PC-9 (cell line): ENCODE results near the gene SEMA4A. TPM values are rescaled to one million over a fixed set of nuclear protein-coding genes. Genes with fewer than 3 reads are reported as not detected.
A peak's percentile ranks its signal among the peaks of the same experiment; 100 is the strongest.

ENCODE experiments used
- BruUV-seq: library from RNA; stranded (reverse); fragments of 400-500 nt; replicated peaks from 2 replicates; lab custom pipeline; 2021; lab: Mats Ljungman, UMichigan
- CTCF ChIA-PET: fragments of 300-600 bp; sonication (Branson Sonifier 250); formaldehyde crosslinking; loops from one replicate; lab custom pipeline; 2022; ENCODE audit warnings: antibody characterized with exemption; lab: Charles Lee
- POLR2A ChIA-PET: fragments of 300-600 bp; sonication (Branson Sonifier 250); formaldehyde crosslinking; loops from one replicate; lab custom pipeline; 2022; ENCODE audit warnings: antibody characterized with exemption; ENCODE audit not compliant: unreplicated experiment; lab: Charles Lee
- DNase-seq, 2 experiments: peaks; one replicate each; pipeline versions ENCODE4 v3.0.0 to v3.0.0-alpha.2; 2015 to 2022; ENCODE audit warnings: mixed read lengths in 1 of 2
- H2AFZ ChIP-seq: fragments of 200-600 bp; sonication (generic); 2 replicates; pipeline ENCODE4 v1.8.1; 2017; ENCODE audit warnings: antibody characterized with exemption
- H3F3A ChIP-seq: fragments of 200-600 bp; sonication (generic); 2 replicates; pipeline ENCODE4 v1.8.1; 2017; ENCODE audit warnings: antibody characterized with exemption, mild to moderate bottlenecking, low read depth; ENCODE audit not compliant: insufficient read depth
- H3K27ac ChIP-seq: fragments of 200-600 bp; sonication (generic); 2 replicates; pipeline ENCODE4 v1.6.1; 2016; ENCODE audit warnings: mixed run types
- H3K27me3 ChIP-seq: fragments of 200-600 bp; sonication (generic); 2 replicates; pipeline ENCODE4 v1.6.1; 2016; ENCODE audit warnings: low read depth, mixed run types; ENCODE audit not compliant: insufficient read depth
- H3K36me3 ChIP-seq: fragments of 200-600 bp; sonication (generic); 2 replicates; pipeline ENCODE4 v1.6.1; 2016; ENCODE audit warnings: low read depth, mixed run types
- H3K4me1 ChIP-seq: fragments of 200-600 bp; sonication (generic); replicated peaks from 2 replicates; pipeline ENCODE4 v1.6.1; 2016; ENCODE audit warnings: mixed run types; ENCODE audit not compliant: insufficient read depth
- H3K4me2 ChIP-seq: fragments of 200-600 bp; sonication (generic); 2 replicates; pipeline ENCODE4 v1.6.1; 2017; ENCODE audit warnings: mixed run types
- H3K4me3 ChIP-seq: fragments of 200-600 bp; sonication (generic); 2 replicates; pipeline ENCODE4 v1.6.1; 2016; ENCODE audit warnings: mixed run types
- H3K79me2 ChIP-seq: fragments of 200-600 bp; sonication (generic); 2 replicates; pipeline ENCODE4 v1.6.1; 2017; ENCODE audit warnings: low read depth, mixed run types
- H3K9me2 ChIP-seq: fragments of 200-600 bp; sonication (generic); 2 replicates; pipeline ENCODE4 v1.8.1; 2017; ENCODE audit warnings: mild to moderate bottlenecking; ENCODE audit not compliant: insufficient read depth
- H3K9me3 ChIP-seq: fragments of 200-600 bp; sonication (generic); 2 replicates; pipeline ENCODE4 v1.8.1; 2016; ENCODE audit warnings: low read depth; ENCODE audit not compliant: insufficient read depth
- H4K20me1 ChIP-seq: fragments of 200-600 bp; sonication (generic); 2 replicates; pipeline ENCODE4 v1.8.1; 2017; ENCODE audit not compliant: insufficient read depth
- CTCF ChIP-seq: fragments of 200-600 bp; sonication (generic); conservative IDR thresholded peaks from 2 replicates; pipeline ENCODE4 v1.6.1; 2017; ENCODE audit warnings: mixed run types, antibody characterized with exemption, mild to moderate bottlenecking, moderate library complexity
- EZH2 ChIP-seq: fragments of 200-600 bp; sonication (generic); IDR thresholded peaks from 2 replicates; pipeline ENCODE4 v1.8.0; 2017; ENCODE audit warnings: antibody characterized with exemption, low read depth
- intact Hi-C: fragments of 100-400 bp; cut with micrococcal nuclease; formaldehyde crosslinking; loops from one replicate; pipeline ENCODE4 v1.10.0; 2022; ENCODE audit not compliant: unreplicated experiment
- total RNA-seq: library from RNA; stranded (reverse); gene quantifications from 2 replicates; pipeline ENCODE4 v1.2.3, GENCODE V29; 2021

SEMA4A gene
- total RNA-seq, 1 experiment from 2014 or later = 16.2 TPM

- H3K36me3 ChIP-seq = peaks cover 16% of the 10 kb centered on the region; the same call in 1 of the 2 replicates
- H3K27ac ChIP-seq = peak overlapping the region; percentile 98
- H3K4me3 ChIP-seq = peak overlapping the region; percentile 56; the same call in 1 of the 2 replicates
- no peak overlapping the region for H2AFZ ChIP-seq
- peaks cover 97% of the 10 kb centered on the region for H3K4me1 ChIP-seq
- peaks cover 93% of the 10 kb centered on the region for H3F3A ChIP-seq
- DNase-seq = no peak
- TF ChIP-seq EZH2 (no peak), CTCF (no peak)
- intact Hi-C loops = loop anchor here (10.0 kb wide), 1 partner anchor 383 kb away; the partner anchor contains the start of gene MEF2D
- H3K9me3 ChIP-seq = no peaks in the 10 kb centered on the region
- BruUV-seq = no TSS peak
- ChIA-PET POLR2A (no interaction called here), CTCF (interaction anchor here (1.5 kb wide), 1 partner anchor 15 kb away, joined by 10 read pairs; no protein-coding TSS in a partner anchor)
- peaks cover 34% of the 10 kb centered on the region for H4K20me1 ChIP-seq
- peak overlapping the region; percentile 99 for H3K4me2 ChIP-seq
- H3K9me2 ChIP-seq = no peaks in the 10 kb centered on the region
- H3K27me3 ChIP-seq = no peaks in the 10 kb centered on the region
- H3K79me2 ChIP-seq = peaks cover 85% of the 10 kb centered on the region
Observed at GRCh38 chr1:156121457-156121856, 31.9 kb upstream of the SEMA4A start.

- intact Hi-C loops = loop anchor here (10.0 kb wide), 1 partner anchor 383 kb away; the partner anchor contains the start of gene MEF2D
Observed at GRCh38 chr1:156122086-156122485, 31.3 kb upstream of the SEMA4A start.

More at GRCh38 chr1:156122086-156122485, 31.3 kb upstream of the SEMA4A start:
- no TSS peak for BruUV-seq
- no peak for TF ChIP-seq EZH2
- TF ChIP-seq CTCF = no peak
- Histone ChIP-seq H3K9me2 (no peaks in the 10 kb centered on the region), H3K4me1 (peaks cover 98% of the 10 kb centered on the region), H2AFZ (no peak overlapping the region), H3K9me3 (no peaks in the 10 kb centered on the region), H3F3A (peaks cover 93% of the 10 kb centered on the region), H4K20me1 (peaks cover 28% of the 10 kb centered on the region), H3K36me3 (peaks cover 16% of the 10 kb centered on the region; the same call in 1 of the 2 replicates), H3K4me3 (peak overlapping the region; percentile 56), H3K4me2 (peak overlapping the region; percentile 99), H3K79me2 (peaks cover 82% of the 10 kb centered on the region), H3K27ac (peak overlapping the region; percentile 98), H3K27me3 (no peaks in the 10 kb centered on the region)
- ChIA-PET CTCF (interaction anchor here (0.6 to 1.5 kb wide), 5 partner anchors 16 to 103 kb away, joined by 3 to 10 read pairs (median 4); no protein-coding TSS in a partner anchor), POLR2A (no interaction called here)
- DNase-seq = no peak
